ENCODE measurements around the gene PPP2R5B.
A peak's percentile ranks its signal among the peaks of the same experiment; 100 is the strongest.

PPP2R5B gene

DNA sequence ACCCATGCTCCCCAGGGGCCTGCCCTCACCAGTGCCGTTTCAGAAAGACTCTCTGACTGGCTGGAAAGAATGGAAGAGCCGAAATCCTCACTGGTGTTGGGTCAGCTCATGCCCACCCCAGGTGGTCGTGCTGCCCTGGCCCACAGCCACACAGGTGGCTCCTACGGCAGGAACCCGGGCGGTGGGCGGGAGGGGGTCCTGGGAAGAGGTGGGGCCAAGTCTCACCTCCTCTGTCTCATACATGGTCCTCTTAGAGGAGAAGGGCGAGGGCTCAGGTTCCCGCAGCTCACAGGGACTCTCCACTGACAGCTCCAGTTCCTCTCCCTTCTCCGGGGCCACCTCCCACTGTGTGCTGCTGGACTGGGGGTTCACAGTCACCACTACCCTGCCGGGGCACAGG is 15.7 kb upstream of the PPP2R5B start:
- DNase-seq (ENCODE audit: low spot score): no peak

DNA sequence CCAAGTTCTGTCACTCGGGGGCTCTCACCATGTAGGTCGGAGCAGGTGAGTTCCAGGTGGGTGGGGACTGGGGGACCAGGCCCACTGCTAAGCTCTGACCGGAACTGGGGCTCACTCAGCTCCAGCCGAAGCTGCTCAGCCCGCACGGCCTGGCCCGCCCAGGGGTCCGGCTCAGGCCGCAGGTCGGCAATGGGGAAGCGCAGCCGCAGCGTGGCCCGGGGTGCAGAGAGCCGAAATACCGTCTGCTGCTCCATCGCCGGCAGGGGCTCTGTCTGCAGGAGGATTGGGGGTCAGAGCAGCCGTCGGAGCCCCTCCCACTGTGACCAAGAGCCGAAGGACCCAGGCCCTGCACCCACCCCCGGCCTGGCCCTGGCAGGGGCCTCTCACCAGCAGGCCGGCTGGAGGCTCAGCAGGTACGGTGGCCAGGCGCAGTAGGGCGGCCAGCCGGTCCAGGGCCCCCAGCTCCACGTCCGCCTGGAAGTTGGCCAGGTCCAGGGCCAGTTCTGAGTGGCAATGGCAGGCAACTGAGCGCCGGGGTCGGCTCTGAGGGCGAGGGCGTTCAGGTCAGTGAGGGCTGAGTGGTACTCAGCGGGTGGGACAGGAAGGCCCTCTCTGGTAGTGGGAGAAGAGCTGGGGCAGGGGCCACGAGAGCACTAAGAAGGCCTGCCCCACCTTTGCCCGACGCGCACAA is 14.7 kb upstream of the PPP2R5B start:
- DNase-seq (ENCODE audit: low spot score): no peak

DNA sequence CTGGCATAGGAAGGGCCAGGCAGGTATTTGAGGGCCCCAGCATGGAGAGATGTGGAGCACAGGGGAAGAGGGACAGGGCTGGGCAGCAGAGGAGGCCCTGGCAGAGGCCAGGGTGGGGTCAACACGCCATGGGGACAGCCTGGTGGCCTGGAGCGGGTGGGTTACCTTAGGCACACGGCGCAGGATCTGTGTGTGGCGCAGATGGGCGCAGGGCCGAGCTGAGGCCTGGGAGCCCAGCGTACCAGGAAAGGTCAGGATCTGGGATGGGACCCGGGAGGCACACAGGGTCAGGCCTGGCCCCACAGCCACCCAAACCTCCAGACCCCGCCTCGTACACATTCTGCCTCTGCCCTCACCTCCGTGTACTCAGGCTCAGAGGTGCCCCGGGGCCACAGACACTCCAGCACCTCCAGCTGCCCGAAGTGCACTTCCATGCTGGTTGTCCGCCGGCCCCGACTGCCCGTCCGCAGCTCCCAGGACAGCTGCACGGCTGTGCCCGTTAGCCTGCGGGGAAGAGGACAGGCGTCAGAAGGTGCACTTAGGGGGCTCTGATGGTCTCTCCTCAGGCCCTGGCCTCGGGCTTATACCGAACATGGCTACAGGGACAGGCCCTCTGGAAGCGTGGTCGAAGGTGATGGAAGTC is 13.9 kb upstream of the PPP2R5B start:
- no peak for DNase-seq (ENCODE audit: low spot score)

DNA sequence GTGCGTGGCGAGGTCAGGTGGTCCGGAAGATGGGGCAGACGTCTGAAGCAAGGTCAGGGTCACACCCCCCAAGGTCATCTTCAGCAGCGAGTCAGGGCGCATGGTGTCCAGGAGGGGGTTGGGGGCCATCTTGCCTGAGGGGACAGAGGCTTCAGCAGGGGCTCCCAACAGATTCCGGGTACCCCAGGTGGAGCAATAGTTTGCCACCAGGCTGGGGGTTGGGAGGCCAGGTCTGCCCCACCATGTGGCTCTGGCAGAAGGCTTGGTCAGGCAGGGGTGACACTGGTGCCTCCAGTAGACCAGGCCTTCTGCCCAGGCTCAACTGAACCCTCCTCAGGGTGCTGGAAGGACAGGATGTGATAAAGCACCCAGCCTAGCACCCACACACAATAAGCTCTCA is 13.3 kb upstream of the PPP2R5B start:
- DNase-seq (ENCODE audit: low spot score): no peak

DNA sequence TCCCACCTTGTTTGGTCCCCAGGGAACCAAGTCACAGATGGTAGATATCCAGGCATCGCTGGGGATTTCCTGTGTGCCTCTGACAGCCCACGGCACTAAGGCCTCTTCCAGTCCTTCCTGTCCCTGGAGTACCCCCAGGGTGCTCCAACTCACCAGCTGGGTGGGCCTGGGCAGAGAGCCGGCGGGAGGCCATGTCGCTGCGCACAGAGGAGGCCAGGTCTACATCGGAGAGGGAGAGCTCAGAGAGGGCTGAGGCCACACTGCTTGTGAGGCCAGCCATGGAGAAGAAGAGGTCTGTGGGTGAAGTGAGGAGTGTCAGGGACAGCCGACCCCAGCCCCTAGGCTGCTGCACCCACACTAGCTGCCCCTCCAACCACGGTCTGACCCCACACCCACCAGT is 12.8 kb upstream of the PPP2R5B start:
- DNase-seq (ENCODE audit: low spot score): no peak

DNA sequence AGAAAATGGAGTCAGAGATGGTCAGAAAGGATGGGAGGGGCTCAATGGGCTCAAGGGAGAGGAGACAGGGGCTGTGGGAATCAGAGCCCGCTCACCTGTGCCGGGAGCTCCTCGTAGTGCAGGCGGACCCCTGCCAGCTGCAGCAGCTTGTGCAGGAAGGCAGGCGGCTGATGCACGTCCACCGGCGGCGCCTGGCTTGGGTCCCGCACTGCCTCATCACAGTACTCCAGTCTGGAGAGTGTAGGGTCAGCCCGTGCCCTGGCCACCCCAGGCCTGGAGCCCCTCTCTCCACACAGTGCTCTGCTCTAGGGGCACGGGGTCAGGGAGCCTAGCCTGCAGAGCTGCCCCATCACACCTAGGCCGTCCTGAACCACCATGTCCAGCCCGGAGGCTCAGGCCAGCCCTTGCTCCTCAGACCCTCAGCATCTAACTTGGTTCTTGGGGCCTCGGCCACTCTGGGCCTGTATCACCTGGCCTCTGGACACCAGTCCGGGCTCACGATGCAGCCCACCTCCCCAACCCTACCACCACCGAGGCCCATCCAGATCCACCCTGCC is 11.2 kb upstream of the PPP2R5B start:
- DNase-seq (ENCODE audit: low spot score): no peak

DNA sequence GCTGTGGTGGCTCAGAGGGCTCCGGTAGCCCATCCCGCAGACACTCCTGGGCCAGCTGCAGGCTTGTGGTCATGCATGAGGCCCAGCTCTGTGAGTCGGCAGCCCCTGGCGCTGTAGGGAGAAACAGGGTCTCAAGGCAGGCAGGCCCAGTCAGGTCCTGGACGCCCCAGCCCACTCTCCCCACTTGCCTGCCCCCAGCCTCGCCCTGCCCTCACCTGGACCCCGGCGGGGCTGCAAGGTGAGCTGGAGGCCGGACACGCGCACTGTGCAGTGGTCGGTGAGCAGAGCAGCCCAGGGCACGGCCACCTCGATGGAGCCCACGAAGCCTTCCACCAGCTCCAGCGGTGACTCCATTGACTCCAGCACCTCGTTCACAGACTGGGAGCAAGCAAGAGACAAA is 10.4 kb upstream of the PPP2R5B start:
- DNase-seq (ENCODE audit: low spot score): no peak

DNA sequence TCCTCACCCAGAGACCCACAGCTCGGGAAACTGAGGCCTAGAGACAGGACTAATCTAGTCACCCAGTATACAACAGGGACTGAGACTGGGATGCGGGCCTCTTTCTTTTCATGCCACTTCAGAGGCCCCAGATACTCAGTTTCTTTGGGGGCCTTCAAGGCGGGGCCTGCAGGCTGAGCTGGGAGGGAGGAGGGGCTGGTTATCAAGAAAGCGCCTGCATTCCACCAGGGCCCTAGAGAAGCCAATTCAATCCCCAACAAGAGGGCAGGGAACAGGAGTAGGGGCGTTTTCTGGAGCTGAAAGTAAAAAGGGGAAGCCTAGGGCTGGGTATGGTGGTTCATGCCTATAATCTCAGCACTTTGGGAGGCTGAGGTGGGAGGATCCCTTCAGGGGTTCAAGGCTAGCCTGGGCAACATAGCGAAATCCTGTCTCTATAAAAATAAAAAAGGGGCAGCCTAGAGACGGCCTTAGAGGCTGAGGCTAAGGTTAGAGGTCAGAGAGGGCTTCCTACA is 9.1 kb upstream of the PPP2R5B start:
- no peak for DNase-seq (ENCODE audit: low spot score)

DNA sequence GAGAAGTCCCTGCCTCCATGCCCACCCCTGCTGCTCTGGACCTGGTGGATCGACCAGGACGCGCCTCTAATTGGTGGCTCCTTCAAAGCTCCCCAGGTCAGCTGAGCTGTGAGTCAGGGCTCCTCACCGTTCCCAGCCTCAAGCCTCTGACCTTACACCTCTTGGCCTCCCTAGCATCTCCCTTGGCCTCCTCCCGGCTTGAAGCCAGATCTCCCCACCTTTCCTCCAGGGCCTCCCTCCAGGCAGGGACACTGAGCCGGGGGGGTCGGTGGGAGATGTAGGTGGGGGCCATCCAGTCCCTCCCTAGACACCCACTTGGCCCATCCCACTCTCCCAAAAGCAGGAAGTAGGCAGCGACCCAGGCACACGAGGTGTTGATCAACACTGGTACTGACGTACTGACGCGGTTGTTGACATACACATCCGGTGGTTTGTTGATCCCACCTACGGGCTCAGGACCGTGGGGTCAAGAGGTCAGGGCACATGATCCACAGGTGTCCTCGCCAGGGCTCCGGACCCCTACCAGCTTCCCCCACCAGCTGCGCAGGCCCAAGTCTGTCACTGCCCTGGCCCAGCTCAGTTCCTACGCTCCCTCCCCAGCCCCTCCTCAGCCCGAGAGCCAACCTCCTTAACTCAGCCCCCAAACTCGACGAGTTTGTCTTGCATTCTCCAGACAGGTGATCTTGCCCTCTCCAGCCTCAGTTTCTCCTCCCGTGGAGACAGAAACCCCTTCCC is 8.3 kb upstream of the PPP2R5B start:
- DNase-seq (ENCODE audit: low spot score): peak; percentile 55

DNA sequence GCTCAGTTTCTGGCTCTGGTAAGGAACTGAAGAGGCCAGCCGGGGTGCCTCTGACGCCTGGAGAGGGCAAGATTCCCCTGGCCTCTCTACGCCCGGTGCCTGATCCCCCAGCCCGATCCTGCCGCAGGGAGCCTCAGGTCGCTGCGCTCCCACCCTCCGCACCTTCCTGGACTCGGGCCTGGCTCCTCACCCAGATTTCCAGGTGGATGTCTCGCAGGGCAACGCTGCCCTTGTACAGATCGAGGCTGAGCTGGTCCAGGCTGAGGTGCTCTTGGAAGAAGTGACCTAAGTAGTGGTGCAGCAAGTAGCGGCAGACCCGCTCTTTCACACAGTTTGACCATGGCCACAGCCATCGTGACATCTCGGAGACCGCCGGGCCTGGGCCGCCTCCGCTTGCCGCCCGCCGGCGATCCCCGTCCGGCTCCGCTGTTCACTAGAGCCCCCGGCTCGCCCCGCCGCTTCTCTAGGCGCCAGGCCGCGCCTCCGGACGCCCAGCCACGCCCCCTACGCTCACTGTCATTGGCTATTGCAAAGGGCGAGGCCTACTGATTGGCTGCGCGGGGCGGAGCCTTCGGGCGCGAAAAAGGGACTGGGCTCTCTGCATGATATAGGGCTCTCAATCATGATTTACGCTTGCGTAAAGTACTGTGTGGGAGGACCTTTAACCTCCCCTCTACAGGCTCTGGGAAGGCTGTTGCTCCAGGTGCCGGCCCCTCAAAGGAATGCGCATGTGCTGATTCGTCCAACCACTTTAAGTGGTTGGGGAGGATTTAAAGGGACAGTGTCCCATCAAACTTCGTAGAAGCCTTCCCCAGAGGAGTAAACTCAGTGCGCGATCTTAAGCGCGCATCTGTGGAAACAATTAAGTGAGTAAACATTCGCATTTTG is 7.5 kb upstream of the PPP2R5B start, which contains the start of gene ATG2A:
ATG2A (minus strand) TSS at position 435 of the 888 bp plus-strand sequence; CDS start at position 361, 74 bp downstream.
- peak; percentile 100 for DNase-seq (ENCODE audit: low spot score)

DNA sequence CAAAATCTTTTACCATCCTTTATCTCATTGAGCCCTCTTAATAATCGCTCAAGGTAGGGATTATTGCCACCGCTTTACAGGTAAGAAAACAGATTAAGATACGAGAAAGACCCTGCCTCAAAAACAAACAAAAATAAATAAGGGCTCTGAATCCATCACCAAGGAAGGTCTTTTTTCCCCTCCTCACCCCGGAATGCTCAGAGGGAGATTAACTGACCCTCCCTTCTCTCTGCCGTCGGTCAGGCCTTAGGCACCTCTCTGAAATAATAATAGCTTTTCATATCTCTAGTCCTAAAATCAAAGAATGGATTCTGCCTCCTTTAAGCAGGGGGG is 6.9 kb upstream of the PPP2R5B start:
- DNase-seq (ENCODE audit: low spot score): no peak

DNA sequence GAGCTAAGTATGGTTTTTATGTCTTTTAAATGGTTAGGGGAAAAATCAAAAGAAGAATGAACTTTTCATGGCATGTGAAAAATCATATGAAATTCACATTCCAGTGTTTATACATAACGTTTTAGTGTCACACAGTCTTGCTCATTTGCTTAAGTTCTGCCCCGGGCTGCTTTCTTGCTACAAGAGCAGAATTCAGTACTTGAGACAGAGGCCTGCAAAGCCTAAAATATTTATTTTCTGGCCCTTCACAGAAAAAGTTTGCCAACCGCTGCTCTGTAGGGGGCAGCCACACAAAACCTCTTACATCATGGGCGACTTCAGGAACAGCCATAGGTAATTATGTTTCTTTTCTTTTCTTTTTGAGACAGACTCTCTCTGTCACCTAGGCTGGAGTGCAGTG is 6.5 kb upstream of the PPP2R5B start:
- DNase-seq (ENCODE audit: low spot score): peak; percentile 49

DNA sequence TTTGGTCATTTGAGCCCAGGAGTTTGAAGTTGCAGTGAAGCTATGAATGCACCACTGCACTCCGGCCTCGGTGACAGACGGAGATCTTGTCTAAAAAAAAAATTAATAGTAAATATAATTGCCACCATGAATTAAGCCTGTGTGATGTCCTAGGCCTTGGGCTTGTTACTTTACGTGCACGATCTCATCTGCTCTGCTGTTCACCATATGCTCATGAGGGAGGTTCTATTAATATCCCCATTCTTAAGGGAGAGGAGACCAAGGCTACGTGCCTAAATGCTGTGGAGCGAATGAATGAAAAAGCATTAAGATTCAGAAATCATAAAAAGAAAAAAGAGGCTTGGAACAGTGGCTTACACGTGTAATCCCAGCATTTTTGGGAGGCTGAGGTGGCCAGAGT is 4.9 kb upstream of the PPP2R5B start:
- no peak for DNase-seq (ENCODE audit: low spot score)

DNA sequence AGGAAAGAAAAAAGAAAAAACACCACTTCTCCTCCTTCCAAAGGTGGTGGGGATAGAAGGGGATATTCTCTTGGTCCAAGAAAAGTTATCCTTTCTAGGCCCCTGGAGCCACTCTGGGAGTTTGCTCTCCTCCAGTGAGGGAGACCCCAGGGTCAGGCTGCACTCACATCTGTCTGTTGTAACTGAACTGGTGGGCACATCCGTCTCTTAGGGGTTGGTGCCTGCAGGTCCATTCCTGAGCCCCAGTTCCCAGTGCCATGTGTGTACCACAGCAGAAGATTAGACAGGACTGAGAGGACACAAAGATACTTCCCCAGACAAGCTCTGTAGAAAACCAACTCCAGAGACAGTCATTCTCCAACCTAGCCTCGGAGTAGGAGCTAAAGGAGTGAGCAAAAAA is 4.4 kb upstream of the PPP2R5B start:
- DNase-seq (ENCODE audit: low spot score): no peak

DNA sequence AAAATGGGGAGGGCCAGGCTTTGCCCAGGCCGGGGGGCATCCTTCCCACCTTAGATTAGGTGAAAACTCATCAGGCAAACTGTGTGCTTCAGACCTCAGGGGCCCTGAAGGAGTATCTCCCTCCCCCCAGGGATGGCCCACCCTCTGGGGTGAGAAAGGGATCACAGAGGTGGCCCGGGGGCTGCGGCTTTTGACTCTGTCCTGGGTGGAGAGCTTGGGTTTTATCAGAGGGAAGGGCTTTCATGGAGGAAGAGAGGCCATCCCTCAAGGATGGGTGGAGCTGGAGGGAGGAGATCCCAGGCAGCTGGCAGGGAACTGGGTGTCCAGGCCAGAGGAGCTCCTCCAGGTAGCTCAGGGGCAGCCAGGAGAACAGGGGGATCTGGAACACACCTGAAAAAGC is 3.1 kb upstream of the PPP2R5B start:
- DNase-seq (ENCODE audit: low spot score): no peak

DNA sequence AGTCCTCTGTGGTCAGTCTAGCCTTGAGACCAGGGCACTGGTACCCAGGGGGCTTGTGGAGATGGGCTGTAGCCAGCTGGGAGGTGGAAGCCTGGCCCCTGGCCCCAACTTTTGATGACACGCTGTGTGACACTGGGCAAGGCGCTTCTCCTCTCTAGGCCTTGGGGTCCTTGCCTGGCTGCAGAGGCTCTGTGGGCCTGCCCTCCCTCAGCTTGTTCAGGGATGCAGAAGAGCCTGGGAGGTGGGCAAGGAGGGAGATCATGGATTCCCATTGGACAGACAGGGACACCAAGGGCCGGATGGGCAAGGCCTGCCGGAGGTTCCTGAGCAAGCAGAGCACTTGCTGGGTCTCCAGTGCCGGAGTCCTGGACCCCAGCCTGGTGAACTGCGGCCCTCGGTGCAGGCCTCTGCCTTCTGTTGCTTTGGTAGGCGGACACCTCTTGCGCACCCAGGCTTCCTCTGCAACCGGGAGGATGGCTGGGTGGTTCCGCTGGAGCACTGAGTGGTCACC is 1.3 kb upstream of the PPP2R5B start:
- no peak for DNase-seq (ENCODE audit: low spot score)

DNA sequence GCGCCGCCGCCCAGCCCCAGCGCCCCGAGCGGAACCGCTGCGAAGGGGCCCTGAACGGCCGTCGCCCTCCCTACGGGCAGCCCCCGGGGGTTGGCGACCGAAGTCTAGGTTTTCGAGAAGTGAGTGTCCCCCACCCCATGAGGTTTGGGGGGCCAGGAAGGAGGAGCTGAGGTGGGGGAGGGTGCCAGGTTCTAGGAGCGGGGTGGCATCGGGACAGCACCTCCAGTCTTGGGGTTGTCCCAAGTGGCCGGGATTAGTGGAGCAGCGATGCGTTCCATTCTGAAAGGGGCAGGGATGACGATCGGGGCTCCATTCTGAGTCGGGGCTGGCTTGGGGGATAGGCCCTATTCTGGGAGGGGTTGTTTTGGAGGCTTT is 408 bp downstream of the PPP2R5B start:
- DNase-seq (ENCODE audit: low spot score): peak; percentile 4

DNA sequence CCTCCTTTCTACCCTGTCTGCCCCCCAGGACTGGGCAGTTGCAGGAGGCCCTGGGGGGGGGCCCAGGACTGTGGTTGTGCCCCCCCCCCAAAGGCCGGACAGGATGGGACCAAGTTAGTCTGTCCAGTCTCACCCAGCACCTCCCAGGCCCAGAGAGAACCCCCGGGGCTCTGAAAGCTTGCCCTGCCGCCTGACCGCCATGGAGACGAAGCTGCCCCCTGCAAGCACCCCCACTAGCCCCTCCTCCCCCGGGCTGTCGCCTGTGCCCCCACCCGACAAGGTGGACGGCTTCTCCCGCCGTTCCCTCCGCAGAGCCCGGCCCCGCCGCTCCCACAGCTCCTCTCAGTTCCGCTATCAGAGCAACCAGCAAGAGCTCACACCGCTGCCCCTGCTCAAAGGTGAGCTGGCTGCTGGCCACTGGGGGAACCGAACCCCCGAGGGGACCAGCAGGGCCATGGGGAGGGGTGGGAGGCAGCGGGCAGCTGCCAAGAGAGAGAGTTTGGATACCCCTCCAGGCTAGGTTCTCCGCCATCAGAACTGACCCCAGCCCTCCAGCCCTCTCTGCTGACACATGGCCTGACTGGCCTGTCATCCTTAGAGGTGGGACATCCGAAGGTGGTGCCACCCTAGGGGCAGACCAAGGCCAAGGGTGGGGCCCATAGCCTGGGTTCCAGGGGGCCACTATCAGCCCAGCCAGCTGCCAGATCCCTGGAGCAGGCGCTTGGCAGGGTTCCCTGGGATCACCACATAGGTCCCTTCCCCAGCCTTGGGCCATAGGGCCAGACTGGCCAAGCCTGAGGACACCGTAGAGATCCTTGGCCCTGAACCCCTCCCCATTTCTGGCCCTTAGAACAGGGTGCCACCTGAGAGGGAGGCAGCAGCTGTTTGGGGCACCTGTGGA is 1.3 kb downstream of the PPP2R5B start:
- DNase-seq (ENCODE audit: low spot score): no peak

DNA sequence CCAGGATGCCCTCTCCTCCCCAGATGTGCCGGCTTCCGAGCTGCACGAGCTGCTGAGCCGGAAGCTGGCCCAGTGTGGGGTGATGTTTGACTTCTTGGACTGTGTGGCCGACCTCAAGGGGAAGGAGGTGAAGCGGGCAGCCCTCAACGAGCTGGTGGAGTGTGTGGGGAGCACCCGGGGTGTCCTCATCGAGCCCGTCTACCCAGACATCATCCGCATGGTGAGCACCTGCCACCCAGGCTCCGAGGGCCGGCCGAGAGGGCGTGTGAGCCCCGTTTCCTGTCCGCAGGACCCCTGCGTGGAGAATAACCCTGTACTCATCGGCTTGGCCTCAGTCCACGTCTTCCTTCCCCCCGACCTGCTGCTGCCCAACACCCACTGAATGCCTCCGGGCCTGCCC is 2.2 kb downstream of the PPP2R5B start:
- no peak for DNase-seq (ENCODE audit: low spot score)

DNA sequence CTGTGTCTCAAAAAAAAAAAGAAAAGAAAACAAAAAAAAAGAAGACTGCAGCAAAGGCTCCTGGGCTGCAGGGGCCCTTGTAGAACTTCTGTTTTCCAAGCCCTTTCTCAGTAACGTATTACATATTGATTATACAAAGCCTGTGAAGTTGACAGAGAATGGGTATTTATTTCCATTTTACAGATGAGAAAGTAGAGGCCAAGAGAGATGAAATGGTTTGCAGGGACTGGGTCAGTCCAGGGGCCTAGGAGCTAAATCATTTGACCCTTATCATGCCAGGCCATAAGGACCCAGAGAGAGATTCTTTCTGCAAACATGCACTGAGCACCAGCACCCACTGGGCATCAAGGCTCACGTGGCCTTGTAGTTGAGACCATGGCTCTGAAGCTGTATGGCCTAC is 4.5 kb downstream of the PPP2R5B start:
- no peak for DNase-seq (ENCODE audit: low spot score)

DNA sequence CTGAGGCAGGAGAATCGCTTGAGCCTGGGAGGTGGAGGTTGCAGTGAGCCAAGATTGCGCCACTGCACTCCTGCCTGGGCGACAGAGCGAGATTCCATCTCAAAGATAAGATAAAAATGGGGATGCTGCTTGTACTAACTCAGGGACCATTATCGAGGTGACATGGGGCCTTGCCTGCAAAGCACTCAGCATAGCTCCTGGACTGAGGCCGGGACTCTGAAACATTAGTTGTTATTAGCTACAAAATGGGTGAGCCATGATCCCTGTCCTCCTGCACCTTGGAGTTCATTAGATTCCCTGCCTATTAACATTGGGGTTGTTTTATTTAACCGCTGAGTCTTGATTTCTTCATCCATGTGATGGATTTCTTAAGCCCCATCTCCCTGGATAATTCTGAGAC is 5.1 kb downstream of the PPP2R5B start:
- DNase-seq (ENCODE audit: low spot score): no peak

Measured in kidney tubule cell (primary cell).